K562 (cell line): ENCODE results near the gene PAF1. TPM values are rescaled to one million over a fixed set of nuclear protein-coding genes. Genes with fewer than 3 reads are reported as not detected.

ENCODE experiments used
- ATF7 ChIP-seq: fragments of 450-650 bp; IDR thresholded peaks from 2 replicates; pipeline ENCODE4 v1.7.1; 2014; ENCODE audit warnings: mild to moderate bottlenecking, moderate library complexity
- CBX1 ChIP-seq: sonication (generic); IDR thresholded peaks from 2 replicates; pipeline ENCODE4 v1.6.1; 2016; ENCODE audit warnings: antibody characterized with exemption, low read depth, mild to moderate bottlenecking
- CEBPG ChIP-seq, 3 experiments: fragments of 200-800 bp in 1 of 3; sonication (Bioruptor generic) in 1 of 3; sonication (generic) in 1 of 3; formaldehyde crosslinking in 1 of 3; IDR thresholded peaks in 2 of 3; conservative IDR thresholded peaks in 1 of 3; 2 replicates each; pipeline versions ENCODE4 v1.6.1 to v1.8.0; 2016 to 2022; ENCODE audit warnings: missing compliant biosample characterization in 2 of 3, missing genetic modification characterization in 2 of 3, mild to moderate bottlenecking in 1 of 3, missing genetic modification reagents in 1 of 3
- DMBX1 ChIP-seq: fragments of 250-450 bp; sonication (Bioruptor Pico); IDR thresholded peaks from 2 replicates; pipeline ENCODE4 v1.8.0; 2022; ENCODE audit warnings: inconsistent platforms, mild to moderate bottlenecking, moderate library complexity, borderline replicate concordance
- E2F1 ChIP-seq: sonication (generic); formaldehyde crosslinking; IDR thresholded peaks from 2 replicates; pipeline ENCODE4 v1.8.1; 2023; ENCODE audit warnings: mild to moderate bottlenecking, missing genetic modification reagents, moderate library complexity
- ELF4 ChIP-seq: fragments of 450-650 bp; formaldehyde crosslinking; IDR thresholded peaks from 2 replicates; pipeline ENCODE4 v1.4.0; 2022; ENCODE audit warnings: missing genetic modification characterization
- EP400 ChIP-seq: fragments of 450-650 bp; IDR thresholded peaks from 2 replicates; pipeline ENCODE4 v1.6.1; 2017; ENCODE audit warnings: antibody characterized with exemption, mild to moderate bottlenecking, moderate library complexity
- LEF1 ChIP-seq: fragments of 450-650 bp; IDR thresholded peaks from 2 replicates; pipeline ENCODE4 v1.6.1; 2016; ENCODE audit warnings: mild to moderate bottlenecking
- NKRF ChIP-seq: fragments of 450-650 bp; IDR thresholded peaks from 2 replicates; pipeline ENCODE4 v1.6.1; 2016; ENCODE audit warnings: borderline replicate concordance
- POLR2A ChIP-seq: fragments of 450-650 bp; conservative IDR thresholded peaks from 2 replicates; pipeline ENCODE4 v1.6.1; 2016
- POLR2G ChIP-seq: fragments of 200-400 bp; formaldehyde crosslinking; IDR thresholded peaks from 2 replicates; pipeline ENCODE4 v1.6.1; 2017; ENCODE audit warnings: low read depth, mild to moderate bottlenecking, antibody characterized with exemption, low read length, moderate library complexity
- TCF7 ChIP-seq: sonication (generic); IDR thresholded peaks from 2 replicates; pipeline ENCODE4 v1.6.1; 2016; ENCODE audit warnings: antibody characterized with exemption, borderline replicate concordance
- TEAD1 ChIP-seq, 2 experiments: fragments of 450-650 bp in 1 of 2; sonication (generic) in 1 of 2; formaldehyde crosslinking; IDR thresholded peaks; 2 replicates each; pipeline versions ENCODE4 v1.4.0 to v1.8.0; 2020 to 2022; ENCODE audit warnings: mild to moderate bottlenecking in 2 of 2, missing genetic modification reagents in 1 of 2
- ZBED1 ChIP-seq: IDR thresholded peaks from 2 replicates; pipeline ENCODE4 v1.6.1; 2014
- ZFP36 ChIP-seq: fragments of 150-350 bp; IDR thresholded peaks from 2 replicates; pipeline ENCODE4 v1.6.1; 2018; ENCODE audit warnings: low read length, low read depth; ENCODE audit not compliant: partially characterized antibody
- ZNF511 ChIP-seq: sonication (generic); formaldehyde crosslinking; IDR thresholded peaks from 2 replicates; pipeline ENCODE4 v1.8.0; 2022; ENCODE audit warnings: mild to moderate bottlenecking, missing genetic modification reagents
- polyA plus RNA-seq, 8 experiments: library from polyadenylated mRNA; depleted of rRNA in 4 of 8; stranded (reverse) in 5 of 8; unstranded in 3 of 8; fragments of >200 nt; fragmentation: Nextera tagmentation in 2 of 8; fragmentation: Illumina TruSeq in 1 of 8; extraction: Ambion mirVana in 2 of 8; extraction: Trizol in 1 of 8; gene quantifications; 2 replicates each; pipeline versions ENCODE4 v1.2.1 to v1.2.3, GENCODE V29; 2011 to 2014; ENCODE audit warnings: inconsistent platforms in 1 of 8, missing spikeins in 1 of 8
- total RNA-seq, 7 experiments: library from RNA; depleted of rRNA in 6 of 7; stranded (reverse); fragments of >200 nt in 6 of 7; fragmentation: Illumina TruSeq in 2 of 7; extraction: Trizol in 2 of 7; gene quantifications; 2 replicates each; pipeline versions ENCODE4 v1.2.1 to v1.2.3, GENCODE V29; 2011 to 2021; ENCODE audit warnings: low replicate concordance in 1 of 7
- TF ChIP-seq, protein P1 (sequence below), 2 experiments: fragments of 450-650 bp in 1 of 2; IDR thresholded peaks; 2 replicates each; pipeline ENCODE4 v1.6.1; 2011 to 2017; ENCODE audit warnings: low read depth in 2 of 2, antibody characterized with exemption in 1 of 2, borderline replicate concordance in 1 of 2, low read length in 1 of 2, mild to moderate bottlenecking in 1 of 2, mixed read lengths in 1 of 2; ENCODE audit not compliant: control insufficient read depth in 1 of 2
- TF ChIP-seq, protein P2 (sequence below), 2 experiments: fragments of 450-650 bp; conservative IDR thresholded peaks; 2 replicates each; pipeline ENCODE4 v1.6.1; 2017; ENCODE audit warnings: mild to moderate bottlenecking in 2 of 2, moderate library complexity in 2 of 2

PAF1 gene
- total and polyA plus RNA-seq, 9 of the 15 experiments (the other 6 are each of a cell fraction or from before 2014, with no cell fraction given): 1.5 to 45.0 (median 33.8) TPM

DNA sequence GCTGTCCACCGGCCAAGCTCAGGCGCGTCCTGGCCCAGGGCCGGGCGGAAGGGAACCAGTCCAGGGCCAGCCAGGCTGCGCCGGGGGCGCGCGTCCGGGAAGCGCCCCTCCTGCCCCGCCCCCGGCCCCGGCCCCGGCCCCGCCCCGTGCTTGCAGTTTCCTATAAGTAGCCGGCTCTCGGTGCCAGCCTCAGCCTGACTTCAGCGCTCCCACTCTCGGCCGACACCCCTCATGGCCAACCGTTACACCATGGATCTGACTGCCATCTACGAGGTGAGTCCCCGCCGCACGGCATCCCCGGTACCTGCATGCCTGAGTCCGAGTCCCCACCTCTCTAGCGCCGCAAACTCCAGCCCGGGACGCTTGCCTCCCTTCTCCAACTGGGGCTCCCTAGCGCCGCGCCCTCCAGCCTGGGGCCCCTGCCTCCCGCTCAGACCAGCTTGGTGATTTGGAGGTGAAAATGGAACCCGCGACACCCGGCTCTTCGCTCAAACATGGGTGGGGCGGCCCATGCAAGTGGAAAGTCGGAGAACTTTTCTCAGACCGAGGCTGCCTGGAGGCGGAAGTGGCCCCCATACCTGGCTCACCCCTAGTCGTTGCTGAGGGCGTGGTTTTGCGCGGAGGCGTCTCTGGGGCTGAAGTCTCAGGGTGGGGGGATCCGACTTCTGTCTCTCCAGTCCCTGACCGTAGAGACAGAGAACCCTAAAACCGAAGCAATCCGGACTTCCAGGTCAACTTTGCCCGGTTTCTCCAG is 15.9 kb upstream of the PAF1 start, which contains the start of gene ZFP36 (continued):
- 0 out of 2 replicates have a peak, but pooled peaks have one; percentile 35 for TF ChIP-seq NKRF
- TF ChIP-seq, protein P1, sequence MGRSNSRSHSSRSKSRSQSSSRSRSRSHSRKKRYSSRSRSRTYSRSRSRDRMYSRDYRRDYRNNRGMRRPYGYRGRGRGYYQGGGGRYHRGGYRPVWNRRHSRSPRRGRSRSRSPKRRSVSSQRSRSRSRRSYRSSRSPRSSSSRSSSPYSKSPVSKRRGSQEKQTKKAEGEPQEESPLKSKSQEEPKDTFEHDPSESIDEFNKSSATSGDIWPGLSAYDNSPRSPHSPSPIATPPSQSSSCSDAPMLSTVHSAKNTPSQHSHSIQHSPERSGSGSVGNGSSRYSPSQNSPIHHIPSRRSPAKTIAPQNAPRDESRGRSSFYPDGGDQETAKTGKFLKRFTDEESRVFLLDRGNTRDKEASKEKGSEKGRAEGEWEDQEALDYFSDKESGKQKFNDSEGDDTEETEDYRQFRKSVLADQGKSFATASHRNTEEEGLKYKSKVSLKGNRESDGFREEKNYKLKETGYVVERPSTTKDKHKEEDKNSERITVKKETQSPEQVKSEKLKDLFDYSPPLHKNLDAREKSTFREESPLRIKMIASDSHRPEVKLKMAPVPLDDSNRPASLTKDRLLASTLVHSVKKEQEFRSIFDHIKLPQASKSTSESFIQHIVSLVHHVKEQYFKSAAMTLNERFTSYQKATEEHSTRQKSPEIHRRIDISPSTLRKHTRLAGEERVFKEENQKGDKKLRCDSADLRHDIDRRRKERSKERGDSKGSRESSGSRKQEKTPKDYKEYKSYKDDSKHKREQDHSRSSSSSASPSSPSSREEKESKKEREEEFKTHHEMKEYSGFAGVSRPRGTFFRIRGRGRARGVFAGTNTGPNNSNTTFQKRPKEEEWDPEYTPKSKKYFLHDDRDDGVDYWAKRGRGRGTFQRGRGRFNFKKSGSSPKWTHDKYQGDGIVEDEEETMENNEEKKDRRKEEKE (IDR thresholded peaks at IDR 0.05; ENCODE audit: borderline replicate concordance in 1 of 2, control insufficient read depth in 1 of 2, low read depth in 2 of 2, low read length in 1 of 2): peak in 1 of 2 experiments; percentile 84; a peak in 1 of 4 replicates
- no peak for TF ChIP-seq DMBX1 (CRISPR knock-in tag)
- TF ChIP-seq CBX1: peak; percentile 79; the same call in 1 of the 2 replicates
- TF ChIP-seq, protein P2, sequence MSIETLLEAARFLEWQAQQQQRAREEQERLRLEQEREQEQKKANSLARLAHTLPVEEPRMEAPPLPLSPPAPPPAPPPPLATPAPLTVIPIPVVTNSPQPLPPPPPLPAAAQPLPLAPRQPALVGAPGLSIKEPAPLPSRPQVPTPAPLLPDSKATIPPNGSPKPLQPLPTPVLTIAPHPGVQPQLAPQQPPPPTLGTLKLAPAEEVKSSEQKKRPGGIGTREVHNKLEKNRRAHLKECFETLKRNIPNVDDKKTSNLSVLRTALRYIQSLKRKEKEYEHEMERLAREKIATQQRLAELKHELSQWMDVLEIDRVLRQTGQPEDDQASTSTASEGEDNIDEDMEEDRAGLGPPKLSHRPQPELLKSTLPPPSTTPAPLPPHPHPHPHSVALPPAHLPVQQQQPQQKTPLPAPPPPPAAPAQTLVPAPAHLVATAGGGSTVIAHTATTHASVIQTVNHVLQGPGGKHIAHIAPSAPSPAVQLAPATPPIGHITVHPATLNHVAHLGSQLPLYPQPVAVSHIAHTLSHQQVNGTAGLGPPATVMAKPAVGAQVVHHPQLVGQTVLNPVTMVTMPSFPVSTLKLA (conservative IDR thresholded peaks at IDR 0.05): peak; percentile 34 to 67
- TF ChIP-seq ATF7: peak; percentile 40
- TF ChIP-seq ZBED1: peak; percentile 45; the same call in 1 of the 2 replicates
- no peak; the same call in none of the 2 replicates for TF ChIP-seq ZNF511
- peak; percentile 99 for TF ChIP-seq POLR2A
- TF ChIP-seq TEAD1 (CRISPR knock-in tag; IDR thresholded peaks at IDR 0.05): peak in 1 of 2 experiments; percentile 64; a peak in 2 of 4 replicates
- TF ChIP-seq CEBPG (CRISPR knock-in tag; IDR thresholded peaks at IDR 0.05): no peak
- no peak for TF ChIP-seq CEBPG (tag; conservative IDR thresholded peaks at IDR 0.05 in 1 of 2, IDR thresholded peaks at IDR 0.05 in 1 of 2)
- peak; percentile 50; the same call in 1 of the 2 replicates for TF ChIP-seq TCF7
- TF ChIP-seq ELF4 (CRISPR knock-in tag): 0 out of 2 replicates have a peak, but pooled peaks have one; percentile 14
- peak; percentile 59 for TF ChIP-seq EP400
- TF ChIP-seq LEF1: 0 out of 2 replicates have a peak, but pooled peaks have one; percentile 2
- peak; percentile 73; the same call in 1 of the 2 replicates for TF ChIP-seq E2F1 (CRISPR knock-in tag)
- TF ChIP-seq POLR2G: peak; percentile 97
- TF ChIP-seq ZFP36: no peak
